ENCODE measurements around the gene PAK2. TPM values are rescaled to one million over a fixed set of nuclear protein-coding genes. Genes with fewer than 3 reads are reported as not detected.

Gene PAK2
- total RNA-seq, 1 donor = 45.6 TPM

GRCh38 chr3:196754091-196754981 is 14.7 kb downstream of the PAK2 start:
- no peak for TF ChIP-seq CTCF (IDR thresholded peaks at IDR 0.05; ENCODE audit: insufficient read depth, low read length)
- DNase-seq (ENCODE audit: low read depth) = peak; percentile 39
- H3K4me3 ChIP-seq (ENCODE audit: low read depth, low read length) = no peak overlapping the region

- H3K4me3 ChIP-seq (ENCODE audit: low read depth, low read length) = no peak overlapping the region
- no peak for DNase-seq (ENCODE audit: low read depth)
- no peak for TF ChIP-seq CTCF (IDR thresholded peaks at IDR 0.05; ENCODE audit: insufficient read depth, low read length)
Measured at GRCh38 chr3:196756732-196757131, 17.1 kb downstream of the PAK2 start.

GRCh38 chr3:196757876-196758739 is 18.5 kb downstream of the PAK2 start:
- no peak for TF ChIP-seq CTCF (IDR thresholded peaks at IDR 0.05; ENCODE audit: insufficient read depth, low read length)
- no peak overlapping the region for H3K4me3 ChIP-seq (ENCODE audit: low read depth, low read length)
- peak; percentile 59 for DNase-seq (ENCODE audit: low read depth)

- no peak for DNase-seq (ENCODE audit: low read depth)
- TF ChIP-seq CTCF (IDR thresholded peaks at IDR 0.05; ENCODE audit: insufficient read depth, low read length) = no peak
- no peak overlapping the region for H3K4me3 ChIP-seq (ENCODE audit: low read depth, low read length)
Measured at GRCh38 chr3:196763179-196763578, 23.5 kb downstream of the PAK2 start.

- no peak overlapping the region for H3K4me3 ChIP-seq (ENCODE audit: low read depth, low read length)
- DNase-seq (ENCODE audit: low read depth) = no peak
- no peak for TF ChIP-seq CTCF (IDR thresholded peaks at IDR 0.05; ENCODE audit: insufficient read depth, low read length)
Measured at GRCh38 chr3:196765454-196765853, 25.8 kb downstream of the PAK2 start.

GRCh38 chr3:196771067-196771466 is 31.4 kb downstream of the PAK2 start:
- TF ChIP-seq CTCF (IDR thresholded peaks at IDR 0.05; ENCODE audit: insufficient read depth, low read length) = no peak
- no peak overlapping the region for H3K4me3 ChIP-seq (ENCODE audit: low read depth, low read length)
- DNase-seq (ENCODE audit: low read depth) = no peak

Measured in fibroblast of the aortic adventitia (primary cell).